Fibroblast of gingiva (primary cell): Measurements from ENCODE around the gene SMG9.
A peak's percentile ranks its signal among the peaks of the same experiment; 100 is the strongest.

Experiments
- DNase-seq: peaks from one replicate; pipeline ENCODE4 v3.0.0-alpha.2; 2011; ENCODE audit warnings: low read depth

SMG9 gene

GRCh38 chr19:43724896-43725295 is 29.9 kb downstream of the SMG9 start:
- no peak for DNase-seq

GRCh38 chr19:43723588-43723987 is 31.2 kb downstream of the SMG9 start:
- DNase-seq = no peak

- no peak for DNase-seq
These were observed 33.2 kb downstream of the SMG9 start for GRCh38 chr19:43721469-43722048.

GRCh38 chr19:43720936-43721335 is 33.8 kb downstream of the SMG9 start:
- no peak for DNase-seq

- no peak for DNase-seq
These were observed 34.8 kb downstream of the SMG9 start for GRCh38 chr19:43719918-43720317.

- no peak for DNase-seq
These were observed 35.3 kb downstream of the SMG9 start for GRCh38 chr19:43719378-43719868.

GRCh38 chr19:43718627-43719377 is 36.0 kb downstream of the SMG9 start:
- no peak for DNase-seq

- no peak for DNase-seq
These were observed 39.0 kb downstream of the SMG9 start, which contains the start of gene IRGC for GRCh38 chr19:43715776-43716175. Gene IRGC, plus strand, starts transcription at chr19:43716076. Its CDS starts 2,483 bp downstream, at chr19:43718559.

GRCh38 chr19:43713208-43713607 is 41.6 kb downstream of the SMG9 start:
- no peak for DNase-seq

GRCh38 chr19:43711751-43712355 is 42.9 kb downstream of the SMG9 start:
- DNase-seq = no peak

- DNase-seq = no peak
These were observed 46.0 kb downstream of the SMG9 start for GRCh38 chr19:43708716-43709115.

GRCh38 chr19:43707158-43707712 is 47.5 kb downstream of the SMG9 start:
- no peak for DNase-seq

GRCh38 chr19:43705729-43706128 is 49.0 kb downstream of the SMG9 start:
- no peak for DNase-seq

- DNase-seq = no peak
These were observed 50.6 kb downstream of the SMG9 start for GRCh38 chr19:43704002-43704705.

GRCh38 chr19:43700395-43701000 is 54.3 kb downstream of the SMG9 start:
- DNase-seq = peak; percentile 66

- peak; percentile 16 for DNase-seq
These were observed 55.0 kb downstream of the SMG9 start for GRCh38 chr19:43699506-43700394.

GRCh38 chr19:43697295-43697694 is 57.5 kb downstream of the SMG9 start:
- DNase-seq = no peak

- DNase-seq = no peak
These were observed 58.6 kb downstream of the SMG9 start for GRCh38 chr19:43695985-43696704.

GRCh38 chr19:43694553-43694952 is 60.2 kb downstream of the SMG9 start:
- no peak for DNase-seq

- DNase-seq = no peak
These were observed 61.9 kb downstream of the SMG9 start for GRCh38 chr19:43692877-43693276.
